ENCODE data around the gene SEMA3C.

Gene SEMA3C

GRCh38 chr7:80736371-80737125 is 182.3 kb downstream of the SEMA3C start:
- TF ChIP-seq CTCF (IDR thresholded peaks at IDR 0.05; ENCODE audit: low read depth, low read length, poor library complexity, severe bottlenecking) (no peak), EZH2phosphoT487 (IDR thresholded peaks at IDR 0.05; ENCODE audit: borderline replicate concordance, low read length) (no peak)
- Histone ChIP-seq H3K4me3 (ENCODE audit: low read length) (no peak overlapping the region), H3K9me2 (replicated peaks; ENCODE audit: control insufficient read depth, low read length) (no peaks in the 10 kb centered on the region), H3K27ac (ENCODE audit: low read depth, low read length) (no peak overlapping the region), H3K9me3 (ENCODE audit: control insufficient read depth, insufficient read depth, low read length) (no peaks in the 10 kb centered on the region), H3K36me3 (ENCODE audit: control insufficient read depth, low read length) (no peaks in the 10 kb centered on the region), H3K4me2 (ENCODE audit: low read length) (no peak overlapping the region), H3K4me1 (ENCODE audit: control insufficient read depth, low read length) (no peaks in the 10 kb centered on the region), H3F3A (ENCODE audit: control insufficient read depth, insufficient read depth) (no peaks in the 10 kb centered on the region), H4K20me1 (ENCODE audit: control insufficient read depth, insufficient read depth, low read depth, low read length) (no peaks in the 10 kb centered on the region), H3K27me3 (ENCODE audit: control insufficient read depth, low read length) (no peaks in the 10 kb centered on the region), H3K79me2 (ENCODE audit: control insufficient read depth, low read length) (no peaks in the 10 kb centered on the region)

GRCh38 chr7:80735330-80735729 is 183.5 kb downstream of the SEMA3C start:
- TF ChIP-seq CTCF (IDR thresholded peaks at IDR 0.05; ENCODE audit: low read depth, low read length, poor library complexity, severe bottlenecking) (no peak), EZH2phosphoT487 (IDR thresholded peaks at IDR 0.05; ENCODE audit: borderline replicate concordance, low read length) (no peak)
- Histone ChIP-seq H4K20me1 (ENCODE audit: control insufficient read depth, insufficient read depth, low read depth, low read length) (no peaks in the 10 kb centered on the region), H3K9me3 (ENCODE audit: control insufficient read depth, insufficient read depth, low read length) (no peaks in the 10 kb centered on the region), H3K27me3 (ENCODE audit: control insufficient read depth, low read length) (no peaks in the 10 kb centered on the region), H3K4me1 (ENCODE audit: control insufficient read depth, low read length) (no peaks in the 10 kb centered on the region), H3K4me3 (ENCODE audit: low read length) (no peak overlapping the region), H3K79me2 (ENCODE audit: control insufficient read depth, low read length) (no peaks in the 10 kb centered on the region), H3K36me3 (ENCODE audit: control insufficient read depth, low read length) (no peaks in the 10 kb centered on the region), H3F3A (ENCODE audit: control insufficient read depth, insufficient read depth) (no peaks in the 10 kb centered on the region), H3K4me2 (ENCODE audit: low read length) (no peak overlapping the region), H3K27ac (ENCODE audit: low read depth, low read length) (no peak overlapping the region), H3K9me2 (replicated peaks; ENCODE audit: control insufficient read depth, low read length) (no peaks in the 10 kb centered on the region)

- Histone ChIP-seq H3K4me1 (ENCODE audit: control insufficient read depth, low read length) (no peaks in the 10 kb centered on the region), H4K20me1 (ENCODE audit: control insufficient read depth, insufficient read depth, low read depth, low read length) (no peaks in the 10 kb centered on the region), H3K36me3 (ENCODE audit: control insufficient read depth, low read length) (no peaks in the 10 kb centered on the region), H3K27ac (ENCODE audit: low read depth, low read length) (no peak overlapping the region), H3K27me3 (ENCODE audit: control insufficient read depth, low read length) (no peaks in the 10 kb centered on the region), H3K4me2 (ENCODE audit: low read length) (no peak overlapping the region), H3K4me3 (ENCODE audit: low read length) (no peak overlapping the region), H3F3A (ENCODE audit: control insufficient read depth, insufficient read depth) (no peaks in the 10 kb centered on the region), H3K9me3 (ENCODE audit: control insufficient read depth, insufficient read depth, low read length) (no peaks in the 10 kb centered on the region), H3K79me2 (ENCODE audit: control insufficient read depth, low read length) (no peaks in the 10 kb centered on the region), H3K9me2 (replicated peaks; ENCODE audit: control insufficient read depth, low read length) (no peaks in the 10 kb centered on the region)
- TF ChIP-seq EZH2phosphoT487 (IDR thresholded peaks at IDR 0.05; ENCODE audit: borderline replicate concordance, low read length) (no peak), CTCF (IDR thresholded peaks at IDR 0.05; ENCODE audit: low read depth, low read length, poor library complexity, severe bottlenecking) (no peak)
Measured at GRCh38 chr7:80734011-80734410, 184.8 kb downstream of the SEMA3C start.

All from DOHH2 (cell line).